ENCODE data around the gene RGS9BP.

Gene RGS9BP

GRCh38 chr19:32720216-32720935 lies 44.7 kb downstream of the RGS9BP start:
- H3F3A ChIP-seq (ENCODE audit: low read depth) = no peaks in the 10 kb centered on the region

GRCh38 chr19:32720936-32721250 lies 45.2 kb downstream of the RGS9BP start:
- no peaks in the 10 kb centered on the region for H3K79me2 ChIP-seq (ENCODE audit: insufficient read depth, low read length)
- no peaks in the 10 kb centered on the region for H3K27me3 ChIP-seq (ENCODE audit: insufficient read depth, low read length, poor library complexity, severe bottlenecking)
- H3K4me3 ChIP-seq (ENCODE audit: low read length, poor library complexity, severe bottlenecking) = no peak overlapping the region
- H3K4me2 ChIP-seq (ENCODE audit: low read depth, low read length, poor library complexity, severe bottlenecking) = no peak overlapping the region
- H3K9me2 ChIP-seq (replicated peaks; ENCODE audit: low read depth, low read length) = no peaks in the 10 kb centered on the region
- H3K9me3 ChIP-seq (ENCODE audit: insufficient read depth, low read depth, low read length) = no peaks in the 10 kb centered on the region
- H2AFZ ChIP-seq (ENCODE audit: low read length) = no peak overlapping the region
- no peaks in the 10 kb centered on the region for H3F3A ChIP-seq (ENCODE audit: low read depth)
- H3K9ac ChIP-seq (ENCODE audit: low read depth, low read length, poor library complexity, severe bottlenecking) = no peak overlapping the region
- H3K36me3 ChIP-seq (ENCODE audit: insufficient read depth, low read length) = no peaks in the 10 kb centered on the region
- no peak for TF ChIP-seq CTCF (conservative IDR thresholded peaks at IDR 0.05; ENCODE audit: low read length)
- TF ChIP-seq EZH2phosphoT487 (IDR thresholded peaks at IDR 0.05; ENCODE audit: borderline replicate concordance) = no peak
- H4K20me1 ChIP-seq (ENCODE audit: insufficient read depth, low read length, poor library complexity, severe bottlenecking) = no peaks in the 10 kb centered on the region
- peaks cover 11% of the 10 kb centered on the region for H3K4me1 ChIP-seq (ENCODE audit: insufficient read depth, low read length, poor library complexity, severe bottlenecking)

More at GRCh38 chr19:32720216-32720935, 44.7 kb downstream of the RGS9BP start:
- H3K9ac ChIP-seq (ENCODE audit: low read depth, low read length, poor library complexity, severe bottlenecking) = no peak overlapping the region
- no peak for TF ChIP-seq EZH2phosphoT487 (IDR thresholded peaks at IDR 0.05; ENCODE audit: borderline replicate concordance)
- TF ChIP-seq CTCF (conservative IDR thresholded peaks at IDR 0.05; ENCODE audit: low read length) = no peak
- no peaks in the 10 kb centered on the region for H3K27me3 ChIP-seq (ENCODE audit: insufficient read depth, low read length, poor library complexity, severe bottlenecking)
- H3K9me2 ChIP-seq (replicated peaks; ENCODE audit: low read depth, low read length) = no peaks in the 10 kb centered on the region
- H3K4me3 ChIP-seq (ENCODE audit: low read length, poor library complexity, severe bottlenecking) = no peak overlapping the region
- no peaks in the 10 kb centered on the region for H3K79me2 ChIP-seq (ENCODE audit: insufficient read depth, low read length)
- no peak overlapping the region for H2AFZ ChIP-seq (ENCODE audit: low read length)
- peaks cover 11% of the 10 kb centered on the region for H3K4me1 ChIP-seq (ENCODE audit: insufficient read depth, low read length, poor library complexity, severe bottlenecking)
- no peaks in the 10 kb centered on the region for H3K36me3 ChIP-seq (ENCODE audit: insufficient read depth, low read length)
- no peaks in the 10 kb centered on the region for H4K20me1 ChIP-seq (ENCODE audit: insufficient read depth, low read length, poor library complexity, severe bottlenecking)
- H3K4me2 ChIP-seq (ENCODE audit: low read depth, low read length, poor library complexity, severe bottlenecking) = no peak overlapping the region
- no peaks in the 10 kb centered on the region for H3K9me3 ChIP-seq (ENCODE audit: insufficient read depth, low read depth, low read length)
